Activated CD8-positive, alpha-beta T cell treated with anti-CD3 and anti-CD28 coated beads for 36 hours (primary cell): ENCODE measurements around the gene ADGRG7. TPM values are rescaled to one million over a fixed set of nuclear protein-coding genes. Genes with fewer than 3 reads are reported as not detected.

ENCODE experiments used
- ATAC-seq: fragments of 200-7000 bp; cut with Tn5 transposase; one replicate; pipeline ENCODE4 v1.10.0; 2021; ENCODE audit warnings: mild to moderate bottlenecking, moderate library complexity
- CTCF ChIA-PET: fragments of 350-600 bp; sonication (Branson Sonifier 250); formaldehyde crosslinking; loops from one replicate; lab custom pipeline; 2021; ENCODE audit warnings: antibody characterized with exemption; lab: Charles Lee
- POLR2A ChIA-PET: fragments of 350-600 bp; sonication (Branson Sonifier 250); formaldehyde crosslinking; loops from one replicate; lab custom pipeline; 2021; ENCODE audit warnings: antibody characterized with exemption; lab: Charles Lee
- DNase-seq: peaks from one replicate; pipeline ENCODE4 v3.0.0-alpha.2; 2020
- H3K27ac Mint-ChIP-seq: one replicate; pipeline ENCODE4 v1.8.0; 2021; ENCODE audit warnings: mild to moderate bottlenecking, mixed read lengths
- H3K27me3 Mint-ChIP-seq: one replicate; pipeline ENCODE4 v1.8.0; 2021; ENCODE audit warnings: mixed read lengths
- H3K36me3 Mint-ChIP-seq: one replicate; pipeline ENCODE4 v1.8.0; 2021; ENCODE audit warnings: low read depth, mixed read lengths
- H3K4me1 Mint-ChIP-seq: one replicate; pipeline ENCODE4 v1.8.0; 2021; ENCODE audit warnings: low read depth, mixed read lengths
- H3K4me3 Mint-ChIP-seq: one replicate; pipeline ENCODE4 v1.8.0; 2021; ENCODE audit warnings: mild to moderate bottlenecking, moderate library complexity, mixed read lengths
- H3K9me3 Mint-ChIP-seq: one replicate; pipeline ENCODE4 v1.8.0; 2021; ENCODE audit warnings: mixed read lengths
- intact Hi-C: fragments of 100-400 bp; cut with micrococcal nuclease; formaldehyde crosslinking; loops from one replicate; pipeline ENCODE4 v1.10.0; 2022
- total RNA-seq, 2 experiments: library from RNA; stranded (reverse); gene quantifications; one replicate each; pipeline ENCODE4 v1.2.3, GENCODE V29; 2021
- TF ChIP-seq, protein P1 (sequence below): fragments of 200-600 bp; IDR thresholded peaks from one replicate; pipeline ENCODE4 v1.8.0; 2022; ENCODE audit warnings: antibody characterized with exemption, mild to moderate bottlenecking

Gene ADGRG7
- total RNA-seq, 2 experiments from 2014 or later = 21.2 to 24.7 TPM

DNA sequence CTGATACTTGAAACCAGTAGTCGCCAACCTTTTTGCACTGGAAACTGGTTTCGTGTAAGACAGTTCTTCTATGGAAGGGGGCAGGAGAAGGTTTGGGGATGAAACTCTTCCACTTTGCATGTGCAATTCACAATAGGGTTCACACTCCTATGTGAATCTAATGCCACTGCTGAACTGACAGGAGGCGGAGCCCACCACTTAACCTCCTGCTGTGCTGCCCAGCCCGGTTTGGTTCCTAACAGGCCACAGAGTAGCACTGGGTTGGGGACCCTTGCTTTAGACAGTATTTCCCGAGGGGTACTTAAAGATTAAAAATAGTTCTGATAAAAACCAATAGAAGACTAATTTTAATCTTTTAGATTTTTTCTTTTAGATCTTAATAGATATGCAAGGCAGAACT is 111.0 kb downstream of the ADGRG7 start:
- ATAC-seq (no peak), DNase-seq (no peak)
- peaks cover 75% of the 10 kb centered on the region for H3K36me3 Mint-ChIP-seq
- intact Hi-C loops = no loop called here
- H3K4me1 Mint-ChIP-seq = peaks cover 30% of the 10 kb centered on the region
- ChIA-PET CTCF (interaction anchor here (0.8 to 7.1 kb wide), 2 partner anchors 10 to 67 kb away, joined by 3 to 33 read pairs; partner anchors contain the start of gene TFG), POLR2A (no interaction called here)
- no peak overlapping the region for H3K4me3 Mint-ChIP-seq
- no peaks in the 10 kb centered on the region for H3K9me3 Mint-ChIP-seq
- H3K27me3 Mint-ChIP-seq = no peaks in the 10 kb centered on the region
- no peak overlapping the region for H3K27ac Mint-ChIP-seq
- TF ChIP-seq, protein P1, sequence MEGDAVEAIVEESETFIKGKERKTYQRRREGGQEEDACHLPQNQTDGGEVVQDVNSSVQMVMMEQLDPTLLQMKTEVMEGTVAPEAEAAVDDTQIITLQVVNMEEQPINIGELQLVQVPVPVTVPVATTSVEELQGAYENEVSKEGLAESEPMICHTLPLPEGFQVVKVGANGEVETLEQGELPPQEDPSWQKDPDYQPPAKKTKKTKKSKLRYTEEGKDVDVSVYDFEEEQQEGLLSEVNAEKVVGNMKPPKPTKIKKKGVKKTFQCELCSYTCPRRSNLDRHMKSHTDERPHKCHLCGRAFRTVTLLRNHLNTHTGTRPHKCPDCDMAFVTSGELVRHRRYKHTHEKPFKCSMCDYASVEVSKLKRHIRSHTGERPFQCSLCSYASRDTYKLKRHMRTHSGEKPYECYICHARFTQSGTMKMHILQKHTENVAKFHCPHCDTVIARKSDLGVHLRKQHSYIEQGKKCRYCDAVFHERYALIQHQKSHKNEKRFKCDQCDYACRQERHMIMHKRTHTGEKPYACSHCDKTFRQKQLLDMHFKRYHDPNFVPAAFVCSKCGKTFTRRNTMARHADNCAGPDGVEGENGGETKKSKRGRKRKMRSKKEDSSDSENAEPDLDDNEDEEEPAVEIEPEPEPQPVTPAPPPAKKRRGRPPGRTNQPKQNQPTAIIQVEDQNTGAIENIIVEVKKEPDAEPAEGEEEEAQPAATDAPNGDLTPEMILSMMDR = no peak

DNA sequence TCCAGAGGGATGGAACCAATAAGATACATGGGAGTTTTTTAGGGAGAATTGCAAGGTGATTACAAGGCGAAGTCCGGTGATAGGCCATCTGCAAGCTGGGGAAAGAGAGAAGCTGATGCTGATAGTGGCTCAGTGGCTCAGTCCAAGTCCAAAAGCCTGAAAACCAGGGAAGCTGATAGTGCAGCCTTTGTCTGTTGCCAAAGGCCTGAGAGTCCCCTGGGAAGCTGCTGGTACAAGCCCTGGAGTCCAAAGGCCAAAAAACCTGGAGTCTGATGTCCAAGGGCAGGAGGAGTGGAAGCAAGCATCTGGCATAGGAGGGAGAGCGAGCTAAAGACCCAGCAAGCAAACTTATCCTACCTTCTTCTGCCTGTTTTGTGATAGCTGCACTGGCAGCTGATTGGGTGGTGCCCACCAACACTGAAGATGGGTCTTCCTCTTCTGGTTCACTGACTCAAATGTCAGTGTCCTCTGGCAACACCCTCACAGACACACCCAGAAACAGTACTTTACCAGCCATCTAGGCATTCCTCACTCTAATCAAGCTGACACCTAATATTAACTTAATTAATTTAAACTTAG is 116.6 kb downstream of the ADGRG7 start:
- Mint-ChIP-seq H3K36me3 (peaks cover 63% of the 10 kb centered on the region), H3K27me3 (no peaks in the 10 kb centered on the region), H3K9me3 (no peaks in the 10 kb centered on the region), H3K27ac (no peak overlapping the region), H3K4me1 (peaks cover 10% of the 10 kb centered on the region), H3K4me3 (no peak overlapping the region)
- ATAC-seq = no peak
- intact Hi-C loops = loop anchor here (1.0 kb wide), 1 partner anchor 110 kb away; no protein-coding TSS in a partner anchor
- DNase-seq = no peak
- TF ChIP-seq, protein P1 = no peak
- CTCF ChIA-PET = interaction anchor here (0.8 to 2.8 kb wide), 12 partner anchors 9 to 633 kb away, joined by 3 to 18 read pairs (median 4); no protein-coding TSS in a partner anchor
- POLR2A ChIA-PET = interaction anchor here (1.0 to 3.0 kb wide), 5 partner anchors 9 to 110 kb away, joined by 3 to 21 read pairs (median 5); partner anchors contain the start of gene TFG

DNA sequence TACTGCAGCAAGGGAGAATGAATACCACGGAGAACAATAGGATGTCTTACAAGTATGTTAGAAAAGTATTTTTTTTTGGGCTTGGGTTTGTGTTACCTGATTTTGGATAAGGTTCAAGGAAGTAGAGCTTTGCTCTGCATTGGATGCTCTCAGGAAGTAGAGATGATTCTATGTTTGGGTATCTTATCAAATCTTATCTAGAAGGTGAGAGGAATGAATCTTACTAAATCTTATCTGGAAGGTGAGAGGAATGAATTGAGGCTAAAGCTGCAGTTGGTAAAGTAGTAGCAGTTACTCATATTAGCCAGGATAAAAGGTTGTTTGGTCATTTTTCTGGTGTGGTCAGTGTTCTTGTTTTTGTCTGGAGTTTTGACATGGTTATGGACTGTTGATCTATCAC is 117.3 kb downstream of the ADGRG7 start:
- ATAC-seq (no peak), DNase-seq (no peak)
- H3K9me3 Mint-ChIP-seq = no peaks in the 10 kb centered on the region
- H3K4me3 Mint-ChIP-seq = no peak overlapping the region
- peaks cover 58% of the 10 kb centered on the region for H3K36me3 Mint-ChIP-seq
- ChIA-PET CTCF (interaction anchor here (0.7 to 2.8 kb wide), 13 partner anchors 9 to 632 kb away, joined by 3 to 18 read pairs (median 4); no protein-coding TSS in a partner anchor), POLR2A (interaction anchor here (1.0 to 3.0 kb wide), 5 partner anchors 9 to 110 kb away, joined by 3 to 21 read pairs (median 5); partner anchors contain the start of gene TFG)
- peak overlapping the region; percentile 2 for H3K27ac Mint-ChIP-seq
- TF ChIP-seq, protein P1 = no peak
- no peaks in the 10 kb centered on the region for H3K27me3 Mint-ChIP-seq
- peaks cover 10% of the 10 kb centered on the region for H3K4me1 Mint-ChIP-seq
- intact Hi-C loops = loop anchor here (1.0 kb wide), 1 partner anchor 110 kb away; no protein-coding TSS in a partner anchor

DNA sequence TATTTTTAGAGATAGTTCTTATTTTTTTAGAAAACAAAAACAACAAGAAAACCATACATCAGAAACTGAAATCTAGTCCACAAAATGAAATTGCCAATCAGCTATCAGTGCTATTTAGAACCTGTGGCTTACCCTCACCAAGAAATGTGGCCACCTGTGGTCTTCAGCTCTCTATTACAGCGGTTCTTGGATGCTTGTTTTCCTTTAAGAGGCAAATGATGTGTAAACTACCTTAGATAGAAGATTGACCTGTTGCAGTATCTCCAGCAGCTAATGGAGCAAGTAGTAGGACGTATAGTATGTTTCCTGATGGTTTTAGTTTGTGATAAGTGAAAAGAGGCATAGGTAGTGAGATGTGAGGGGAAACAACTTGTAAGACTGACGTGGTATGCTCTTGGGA is 121.1 kb downstream of the ADGRG7 start:
- H3K4me3 Mint-ChIP-seq = no peak overlapping the region
- POLR2A ChIA-PET = no interaction called here
- peaks cover 42% of the 10 kb centered on the region for H3K36me3 Mint-ChIP-seq
- H3K4me1 Mint-ChIP-seq = peaks cover 11% of the 10 kb centered on the region
- H3K9me3 Mint-ChIP-seq = no peaks in the 10 kb centered on the region
- intact Hi-C loops = no loop called here
- no peak overlapping the region for H3K27ac Mint-ChIP-seq
- no peak for ATAC-seq
- TF ChIP-seq, protein P1 = no peak
- no peaks in the 10 kb centered on the region for H3K27me3 Mint-ChIP-seq
- no peak for DNase-seq
- CTCF ChIA-PET = no interaction called here

DNA sequence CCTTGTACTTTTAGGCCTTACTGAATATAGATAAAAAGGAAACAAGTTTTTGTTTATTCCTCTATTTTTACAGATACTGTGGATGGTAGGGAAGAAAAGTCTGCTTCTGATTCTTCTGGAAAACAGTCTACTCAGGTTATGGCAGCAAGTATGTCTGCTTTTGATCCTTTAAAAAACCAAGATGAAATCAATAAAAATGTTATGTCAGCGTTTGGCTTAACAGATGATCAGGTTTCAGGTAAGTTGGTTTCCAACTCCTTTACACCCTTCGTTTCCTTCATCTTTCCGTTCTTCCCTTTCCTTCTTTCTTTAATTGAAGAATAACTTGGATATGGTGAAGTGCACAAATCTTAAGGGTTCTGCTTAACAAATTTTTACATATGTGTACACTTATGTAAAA is 123.0 kb downstream of the ADGRG7 start:
- ChIA-PET POLR2A (no interaction called here), CTCF (interaction anchor here (1.6 kb wide), 1 partner anchor 9 kb away, joined by 4 read pairs; no protein-coding TSS in a partner anchor)
- DNase-seq (no peak), ATAC-seq (no peak)
- TF ChIP-seq, protein P1 = no peak
- Mint-ChIP-seq H3K4me3 (no peak overlapping the region), H3K27me3 (no peaks in the 10 kb centered on the region), H3K4me1 (peaks cover 3% of the 10 kb centered on the region), H3K9me3 (no peaks in the 10 kb centered on the region), H3K27ac (no peak overlapping the region), H3K36me3 (peaks cover 40% of the 10 kb centered on the region)
- intact Hi-C loops = no loop called here
